Vagina (tissue), 2 donors: Measurements from ENCODE around the gene HAUS8. TPM values are rescaled to one million over a fixed set of nuclear protein-coding genes. Genes with fewer than 3 reads are reported as not detected.
"Not testable (repeated sequence)": the region's sequence is repeated elsewhere in the genome, so short reads cannot be mapped to it uniquely, and the experiment has no call there.

Experiments
- DNase-seq, 2 donors: peaks; one replicate each; pipeline ENCODE4 v3.0.0-alpha.2; 2017; ENCODE audit errors: extremely low spot score in 2 of 2
- H3K27ac ChIP-seq: fragments of 200-600 bp; sonication (generic); one replicate; pipeline ENCODE4 v1.5.1; 2019
- H3K27me3 ChIP-seq: fragments of 200-600 bp; sonication (generic); one replicate; pipeline ENCODE4 v1.5.1; 2019
- H3K36me3 ChIP-seq, 2 donors: fragments of 200-600 bp; sonication (generic); one replicate each; pipeline ENCODE4 v1.5.1; 2017 to 2019
- H3K4me1 ChIP-seq: fragments of 200-600 bp; sonication (generic); one replicate; pipeline ENCODE4 v1.5.1; 2019
- H3K4me3 ChIP-seq, 2 donors: fragments of 200-600 bp; sonication (generic); 1 replicate in 1 of 2; 2 replicates in 1 of 2; pipeline ENCODE4 v1.5.1; 2016 to 2019
- H3K9me3 ChIP-seq: fragments of 200-600 bp; sonication (generic); one replicate; pipeline ENCODE4 v1.5.1; 2019
- POLR2A ChIP-seq, 2 donors: fragments of 450-650 bp; IDR thresholded peaks; one replicate each; pipeline ENCODE4 v1.6.1; 2017; ENCODE audit warnings: antibody characterized with exemption in 2 of 2, mild to moderate bottlenecking in 2 of 2, moderate library complexity in 2 of 2
- POLR2AphosphoS5 ChIP-seq, 2 donors: sonication (generic); formaldehyde crosslinking; IDR thresholded peaks; one replicate each; pipeline ENCODE4 v1.9.0; 2017; ENCODE audit warnings: antibody characterized with exemption in 2 of 2, mild to moderate bottlenecking in 2 of 2, low read depth in 1 of 2; ENCODE audit not compliant: insufficient read depth in 1 of 2
- intact Hi-C: fragments of 100-400 bp; cut with DNase I; formaldehyde crosslinking; loops from one replicate; pipeline ENCODE4 v1.15.1; 2023
- total RNA-seq: library from RNA; depleted of rRNA; stranded (reverse); fragments of >200 nt; gene quantifications from one replicate; pipeline ENCODE4 v1.2.3, GENCODE V29; 2016
- TF ChIP-seq, protein P1 (sequence below), 3 experiments: fragments of 450-650 bp in 2 of 3; fragments of 200-600 bp in 1 of 3; sonication (generic) in 1 of 3; IDR thresholded peaks; one replicate each; pipeline ENCODE4 v1.5.1; 2017 to 2019; ENCODE audit warnings: antibody characterized with exemption in 3 of 3, mild to moderate bottlenecking in 2 of 3, moderate library complexity in 2 of 3

Gene HAUS8
- total RNA-seq, 1 donor from 2014 or later = 4.7 TPM

DNA sequence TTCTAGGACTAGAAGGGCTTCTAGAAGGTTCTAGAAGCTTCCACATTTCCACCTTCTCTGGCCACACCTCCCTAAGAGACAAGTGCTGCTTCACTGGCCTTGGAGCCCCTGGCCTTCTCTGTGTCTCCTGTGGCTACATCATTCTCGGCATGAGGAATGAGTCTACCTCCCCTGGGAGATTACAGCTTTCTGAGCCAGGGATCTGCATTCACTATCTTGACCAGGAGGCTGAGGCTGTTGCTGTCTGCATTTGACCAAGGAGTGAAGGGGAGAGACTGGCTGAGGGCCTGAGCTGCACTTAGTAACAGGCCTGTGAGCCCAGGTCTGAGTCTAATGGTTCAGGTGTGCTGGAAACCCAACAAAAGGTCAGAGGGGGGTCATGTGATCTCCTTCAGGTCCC is 53.9 kb downstream of the HAUS8 start:
- intact Hi-C loops = no loop called here
- Histone ChIP-seq H3K9me3 (no peaks in the 10 kb centered on the region), H3K27me3 (no peaks in the 10 kb centered on the region), H3K4me1 (peaks cover 7% of the 10 kb centered on the region), H3K4me3 (no peak overlapping the region), H3K27ac (no peak overlapping the region), H3K36me3 (no peaks in the 10 kb centered on the region)
- DNase-seq = no peak
- TF ChIP-seq POLR2A (IDR thresholded peaks at IDR 0.05) = no peak
- TF ChIP-seq, protein P1, sequence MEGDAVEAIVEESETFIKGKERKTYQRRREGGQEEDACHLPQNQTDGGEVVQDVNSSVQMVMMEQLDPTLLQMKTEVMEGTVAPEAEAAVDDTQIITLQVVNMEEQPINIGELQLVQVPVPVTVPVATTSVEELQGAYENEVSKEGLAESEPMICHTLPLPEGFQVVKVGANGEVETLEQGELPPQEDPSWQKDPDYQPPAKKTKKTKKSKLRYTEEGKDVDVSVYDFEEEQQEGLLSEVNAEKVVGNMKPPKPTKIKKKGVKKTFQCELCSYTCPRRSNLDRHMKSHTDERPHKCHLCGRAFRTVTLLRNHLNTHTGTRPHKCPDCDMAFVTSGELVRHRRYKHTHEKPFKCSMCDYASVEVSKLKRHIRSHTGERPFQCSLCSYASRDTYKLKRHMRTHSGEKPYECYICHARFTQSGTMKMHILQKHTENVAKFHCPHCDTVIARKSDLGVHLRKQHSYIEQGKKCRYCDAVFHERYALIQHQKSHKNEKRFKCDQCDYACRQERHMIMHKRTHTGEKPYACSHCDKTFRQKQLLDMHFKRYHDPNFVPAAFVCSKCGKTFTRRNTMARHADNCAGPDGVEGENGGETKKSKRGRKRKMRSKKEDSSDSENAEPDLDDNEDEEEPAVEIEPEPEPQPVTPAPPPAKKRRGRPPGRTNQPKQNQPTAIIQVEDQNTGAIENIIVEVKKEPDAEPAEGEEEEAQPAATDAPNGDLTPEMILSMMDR (IDR thresholded peaks at IDR 0.05) = no peak

DNA sequence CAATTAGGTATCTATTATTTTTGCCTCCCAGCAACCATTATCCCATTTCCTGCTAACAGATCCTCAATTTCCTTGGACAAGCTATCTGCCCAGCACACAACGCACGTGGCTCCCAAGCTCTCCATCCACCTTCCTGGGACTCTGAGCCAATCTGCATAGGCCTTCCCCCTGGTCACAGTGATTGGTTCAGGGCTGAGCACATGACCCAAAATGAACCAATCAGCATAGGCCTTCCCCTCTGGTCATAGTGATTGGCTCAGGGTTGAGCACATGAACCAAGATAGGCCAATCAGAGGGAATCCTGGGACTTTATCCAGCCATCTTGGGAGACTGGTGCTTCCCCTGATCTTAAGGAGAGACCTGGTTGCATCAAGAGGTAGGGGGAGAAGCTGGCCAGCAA is 54.4 kb downstream of the HAUS8 start:
- H3K27ac ChIP-seq = no peak overlapping the region
- TF ChIP-seq POLR2A (IDR thresholded peaks at IDR 0.05) = no peak
- TF ChIP-seq POLR2AphosphoS5 (IDR thresholded peaks at IDR 0.05; ENCODE audit: insufficient read depth in 1 of 2, low read depth in 1 of 2) = no peak
- intact Hi-C loops = no loop called here

DNA sequence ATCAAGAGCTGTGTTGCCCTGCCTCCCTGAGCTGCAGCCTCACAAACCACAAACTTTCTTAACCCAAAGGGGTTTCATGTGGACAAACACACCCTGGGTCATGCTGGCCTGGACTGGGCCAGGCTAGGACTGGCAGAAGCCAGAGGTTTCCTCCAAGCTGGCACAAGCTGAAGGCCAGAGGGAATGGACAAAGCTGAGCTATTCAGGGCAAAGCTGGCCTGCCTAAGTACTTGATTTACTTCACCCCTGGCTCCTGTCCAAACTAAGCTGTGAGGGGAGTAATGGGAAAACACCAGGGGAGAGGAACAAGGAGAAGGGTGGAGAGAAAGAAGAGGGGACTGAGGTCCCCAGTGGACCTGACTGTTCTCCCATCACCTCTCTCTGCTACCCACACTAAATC is 54.9 kb downstream of the HAUS8 start:
- intact Hi-C loops = no loop called here
- no peak overlapping the region for H3K4me3 ChIP-seq
- H3K9me3 ChIP-seq = no peaks in the 10 kb centered on the region
- H3K36me3 ChIP-seq = no peaks in the 10 kb centered on the region
- TF ChIP-seq POLR2AphosphoS5 (IDR thresholded peaks at IDR 0.05; ENCODE audit: insufficient read depth in 1 of 2, low read depth in 1 of 2) (no peak), POLR2A (IDR thresholded peaks at IDR 0.05) (no peak)
- TF ChIP-seq, protein P1 (IDR thresholded peaks at IDR 0.05) = no peak
- no peak for DNase-seq
- no peaks in the 10 kb centered on the region for H3K4me1 ChIP-seq
- H3K27me3 ChIP-seq = no peaks in the 10 kb centered on the region
- no peak overlapping the region for H3K27ac ChIP-seq

More for the DNA sequence above, 54.4 kb downstream of the HAUS8 start:
- peaks cover 2% of the 10 kb centered on the region for H3K4me1 ChIP-seq
- no peak for DNase-seq
- H3K27me3 ChIP-seq = no peaks in the 10 kb centered on the region
- no peaks in the 10 kb centered on the region for H3K9me3 ChIP-seq
- no peak overlapping the region for H3K4me3 ChIP-seq
- H3K36me3 ChIP-seq = no peaks in the 10 kb centered on the region

DNA sequence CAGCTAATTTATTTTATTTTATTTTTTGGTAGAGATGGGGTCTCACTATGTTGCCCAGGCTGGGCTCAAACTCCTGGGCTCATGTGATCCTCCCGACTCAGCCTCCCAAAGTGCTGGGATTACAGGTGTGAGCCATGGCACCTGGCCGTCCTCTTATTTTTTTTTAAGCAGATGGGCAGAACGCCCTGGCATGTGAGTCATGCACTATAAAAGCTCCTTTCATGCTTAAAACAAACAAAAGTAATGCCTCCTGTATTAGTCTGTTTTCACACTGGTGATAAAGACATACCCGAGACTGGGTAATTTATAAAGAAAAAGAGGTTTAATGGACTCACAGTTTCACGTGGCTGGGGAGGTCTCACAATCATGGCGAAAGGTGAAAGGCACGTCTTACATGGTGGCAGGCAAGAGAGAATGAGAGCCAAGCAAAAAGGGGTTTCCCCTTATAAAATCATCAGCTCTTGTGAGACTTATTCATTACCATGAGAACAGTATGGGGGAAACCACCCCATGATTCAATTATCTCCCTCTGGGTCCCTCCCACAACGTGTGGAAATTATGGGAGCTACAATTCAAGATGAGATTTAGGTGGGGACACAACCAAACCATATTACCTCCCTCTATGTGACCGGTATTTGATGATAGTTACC is 60.9 kb downstream of the HAUS8 start:
- H3K27me3 ChIP-seq, DNase-seq, H3K4me3 ChIP-seq, H3K9me3 ChIP-seq, H3K36me3 ChIP-seq, intact Hi-C loops, H3K4me1 ChIP-seq, H3K27ac ChIP-seq: not testable (repeated sequence)

DNA sequence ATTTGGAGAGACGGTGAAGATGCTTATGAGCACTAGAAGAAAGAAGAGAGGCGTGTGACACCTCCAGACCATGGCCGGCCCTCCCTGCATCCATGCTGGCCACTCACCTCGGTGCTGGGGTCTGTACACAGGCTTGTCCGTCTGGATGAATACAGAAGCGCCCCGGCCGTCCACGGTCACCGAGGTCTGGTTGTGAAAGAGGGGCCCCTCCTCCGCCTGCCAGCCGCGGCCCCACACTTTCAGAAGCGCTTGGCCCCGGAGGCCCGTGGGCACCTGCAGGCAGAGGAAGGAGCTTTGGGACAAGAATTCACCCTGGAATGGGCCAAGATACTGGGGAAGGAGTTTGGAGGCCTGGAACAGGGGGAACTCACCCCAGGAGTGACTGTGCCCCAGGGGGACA is 63.8 kb downstream of the HAUS8 start:
- Histone ChIP-seq H3K4me3 (no peak overlapping the region), H3K27ac (no peak overlapping the region), H3K9me3 (no peaks in the 10 kb centered on the region), H3K36me3 (no peaks in the 10 kb centered on the region), H3K27me3 (no peaks in the 10 kb centered on the region), H3K4me1 (no peaks in the 10 kb centered on the region)
- TF ChIP-seq, protein P1 (IDR thresholded peaks at IDR 0.05) = no peak
- TF ChIP-seq POLR2A (IDR thresholded peaks at IDR 0.05) (no peak), POLR2AphosphoS5 (IDR thresholded peaks at IDR 0.05; ENCODE audit: insufficient read depth in 1 of 2, low read depth in 1 of 2) (no peak)
- intact Hi-C loops = no loop called here
- DNase-seq = no peak

DNA sequence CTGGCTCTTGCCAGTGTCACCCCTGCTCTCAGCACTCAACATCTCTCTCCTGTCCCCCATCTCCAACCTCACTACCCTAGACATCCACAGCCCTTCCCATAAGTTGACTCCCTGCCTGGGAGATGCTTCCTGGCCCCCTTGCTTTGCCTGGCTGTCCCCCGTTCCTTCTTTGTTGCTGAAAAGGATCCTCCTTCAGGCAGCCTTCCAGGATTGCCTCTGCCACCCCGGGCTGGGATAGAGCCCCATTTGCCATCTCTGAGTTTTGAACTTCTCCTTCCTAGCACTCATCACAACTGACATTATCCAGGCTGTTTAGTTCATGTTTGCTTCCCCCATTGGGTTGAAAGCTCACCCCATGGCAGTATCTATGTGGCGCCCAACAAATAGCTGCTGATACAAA is 68.7 kb downstream of the HAUS8 start:
- Histone ChIP-seq H3K9me3 (no peaks in the 10 kb centered on the region), H3K36me3 (no peaks in the 10 kb centered on the region), H3K27ac (no peak overlapping the region), H3K27me3 (no peaks in the 10 kb centered on the region), H3K4me1 (no peaks in the 10 kb centered on the region), H3K4me3 (no peak overlapping the region)
- intact Hi-C loops = no loop called here
- no peak for DNase-seq
- no peak for TF ChIP-seq POLR2A (IDR thresholded peaks at IDR 0.05)
- TF ChIP-seq, protein P1 (IDR thresholded peaks at IDR 0.05) = no peak
- no peak for TF ChIP-seq POLR2AphosphoS5 (IDR thresholded peaks at IDR 0.05; ENCODE audit: insufficient read depth in 1 of 2, low read depth in 1 of 2)
